A549 (cell line): ENCODE data around the gene CMTM7. TPM values are rescaled to one million over a fixed set of nuclear protein-coding genes. Genes with fewer than 3 reads are reported as not detected.

Experiments used
- ATAC-seq, 2 experiments: fragments of 200-7000 bp in 1 of 2; fragments of >200 bp in 1 of 2; cut with Nextera tagmentation in 1 of 2; cut with Tn5 transposase in 1 of 2; 3 replicates each; pipeline versions ENCODE4 v1.8.0 to v1.9.1; 2018 to 2020; ENCODE audit warnings: mild to moderate bottlenecking in 1 of 2, moderate library complexity in 1 of 2
- CTCF ChIA-PET: fragments of 300-600 bp; sonication (Branson Sonifier 250); formaldehyde crosslinking; extraction: SDS; loops from one replicate; lab custom pipeline; 2021; ENCODE audit warnings: antibody characterized with exemption, inconsistent platforms; lab: Yijun Ruan, JAX
- POLR2A ChIA-PET: fragments of 350-600 bp; formaldehyde crosslinking; extraction: SDS; loops from one replicate; lab custom pipeline; 2021; ENCODE audit warnings: antibody characterized with exemption, inconsistent platforms; lab: Yijun Ruan, JAX
- DNase-seq, 2 experiments: peaks; one replicate each; pipeline versions ENCODE4 v3.0.0 to v3.0.0-alpha.2; 2011 to 2016; ENCODE audit warnings: low read depth in 1 of 2, low spot score in 1 of 2
- FAIRE-seq: peaks from 2 replicates; lab custom pipeline; 2011; peaks lifted over from hg19 to GRCh38; lab: Jason Lieb, UNC
- H3K27ac ChIP-seq, 2 experiments: fragments of >200 bp; sonication (Bioruptor Twin); formaldehyde crosslinking; 3 replicates each; pipeline ENCODE4 v1.5.1; 2016 to 2017
- H3K4me1 ChIP-seq: fragments of >200 bp; sonication (Bioruptor Twin); formaldehyde crosslinking; 3 replicates; pipeline ENCODE4 v1.6.1; 2016
- H3K4me2 ChIP-seq: fragments of >200 bp; sonication (Bioruptor Twin); formaldehyde crosslinking; 3 replicates; pipeline ENCODE4 v1.6.1; 2016
- H3K4me3 ChIP-seq: fragments of >200 bp; sonication (Bioruptor Twin); formaldehyde crosslinking; 3 replicates; pipeline ENCODE4 v1.5.1; 2016
- H3K9me3 ChIP-seq: fragments of >200 bp; sonication (Bioruptor Twin); formaldehyde crosslinking; 3 replicates; pipeline ENCODE4 v1.6.1; 2016
- BHLHE40 ChIP-seq: IDR thresholded peaks from 2 replicates; pipeline ENCODE4 v1.6.1; 2012; ENCODE audit warnings: low read depth, low read length, inconsistent platforms
- CBX8 ChIP-seq: fragments of 200-600 bp; sonication (generic); IDR thresholded peaks from 2 replicates; pipeline ENCODE4 v1.6.1; 2016
- CHD2 ChIP-seq: fragments of 150-350 bp; IDR thresholded peaks from 2 replicates; pipeline ENCODE4 v1.6.1; 2014; ENCODE audit warnings: low read length; ENCODE audit not compliant: partially characterized antibody
- CHD4 ChIP-seq: fragments of 200-600 bp; sonication (generic); IDR thresholded peaks from 2 replicates; pipeline ENCODE4 v1.6.1; 2016; ENCODE audit warnings: antibody characterized with exemption, mild to moderate bottlenecking, borderline replicate concordance
- E2F6 ChIP-seq: IDR thresholded peaks from 2 replicates; pipeline ENCODE4 v1.6.1; 2012; ENCODE audit warnings: low read depth, borderline replicate concordance
- EHMT2 ChIP-seq: fragments of 200-600 bp; sonication (generic); IDR thresholded peaks from 2 replicates; pipeline ENCODE4 v1.6.1; 2016; ENCODE audit warnings: antibody characterized with exemption, low read depth, mild to moderate bottlenecking, moderate library complexity
- ELK1 ChIP-seq: fragments of 150-350 bp; IDR thresholded peaks from 2 replicates; pipeline ENCODE4 v1.6.1; 2014; ENCODE audit warnings: low read depth, mild to moderate bottlenecking, low read length
- EP300 ChIP-seq, 2 experiments: fragments of >200 bp; sonication (Bioruptor Twin); formaldehyde crosslinking; IDR thresholded peaks; 2 replicates in 1 of 2; 3 replicates in 1 of 2; pipeline ENCODE4 v1.6.1; 2016 to 2017
- ESRRA ChIP-seq: fragments of 150-350 bp; IDR thresholded peaks from 2 replicates; pipeline ENCODE4 v1.6.1; 2014; ENCODE audit warnings: mild to moderate bottlenecking, low read length, borderline replicate concordance
- FOSB ChIP-seq: fragments of 250-450 bp; sonication (Bioruptor Pico); IDR thresholded peaks from 2 replicates; pipeline ENCODE4 v1.5.0; 2020; ENCODE audit warnings: mild to moderate bottlenecking, moderate library complexity
- FOSL2 ChIP-seq, 2 experiments: fragments of 450-650 bp in 1 of 2; fragments of >200 bp in 1 of 2; sonication (Bioruptor Twin) in 1 of 2; formaldehyde crosslinking; IDR thresholded peaks; 2 replicates each; pipeline versions ENCODE4 v1.5.0 to v1.6.1; 2016 to 2020; ENCODE audit warnings: mild to moderate bottlenecking in 1 of 2, moderate library complexity in 1 of 2
- HDAC2 ChIP-seq: fragments of 200-600 bp; sonication (generic); IDR thresholded peaks from 2 replicates; pipeline ENCODE4 v1.6.1; 2016
- HOXB13 ChIP-seq: fragments of 250-450 bp; sonication (Bioruptor Pico); IDR thresholded peaks from 2 replicates; pipeline ENCODE4 v1.5.0; 2020; ENCODE audit warnings: low read depth, mild to moderate bottlenecking, moderate library complexity
- HOXB5 ChIP-seq: fragments of 250-450 bp; sonication (Bioruptor Pico); IDR thresholded peaks from 2 replicates; pipeline ENCODE4 v1.5.0; 2020; ENCODE audit warnings: mild to moderate bottlenecking, moderate library complexity
- JUN ChIP-seq, 2 experiments: fragments of >200 bp; sonication (Bioruptor Twin); formaldehyde crosslinking; IDR thresholded peaks; 2 replicates in 1 of 2; 3 replicates in 1 of 2; pipeline ENCODE4 v1.6.1; 2016 to 2017
- JUNB ChIP-seq: fragments of >200 bp; sonication (Bioruptor Twin); formaldehyde crosslinking; IDR thresholded peaks from 2 replicates; pipeline ENCODE4 v1.6.1; 2016
- KDM1A ChIP-seq: fragments of 200-600 bp; sonication (generic); IDR thresholded peaks from 2 replicates; pipeline ENCODE4 v1.6.1; 2016; ENCODE audit warnings: low read depth, mild to moderate bottlenecking
- MYC ChIP-seq: IDR thresholded peaks from 2 replicates; pipeline ENCODE4 v1.6.1; 2012; ENCODE audit warnings: mild to moderate bottlenecking, inconsistent platforms, low read length, improper control_type of control experiment, borderline replicate concordance
- NR3C1 ChIP-seq: fragments of >200 bp; sonication (Bioruptor Twin); formaldehyde crosslinking; IDR thresholded peaks from 3 replicates; pipeline ENCODE4 v1.6.1; 2017
- POLR2AphosphoS2 ChIP-seq: conservative IDR thresholded peaks from 2 replicates; pipeline ENCODE4 v1.6.1; 2012; ENCODE audit warnings: low read length, improper control_type of control experiment, inconsistent platforms
- RCOR1 ChIP-seq: fragments of 150-350 bp; IDR thresholded peaks from 2 replicates; pipeline ENCODE4 v1.6.1; 2014; ENCODE audit warnings: antibody characterized with exemption, low read length, low read depth
- REST ChIP-seq: fragments of 200-600 bp; sonication (generic); IDR thresholded peaks from 2 replicates; pipeline ENCODE4 v1.6.1; 2016; ENCODE audit warnings: antibody characterized with exemption, mild to moderate bottlenecking, moderate library complexity
- RNF2 ChIP-seq: fragments of 200-600 bp; sonication (generic); IDR thresholded peaks from 2 replicates; pipeline ENCODE4 v1.6.1; 2016; ENCODE audit warnings: low read depth, mild to moderate bottlenecking, antibody characterized with exemption, moderate library complexity, borderline replicate concordance
- SREBF2 ChIP-seq: fragments of 450-650 bp; IDR thresholded peaks from 2 replicates; pipeline ENCODE4 v1.6.1; 2014; ENCODE audit warnings: mild to moderate bottlenecking, moderate library complexity
- TFCP2L1 ChIP-seq: fragments of 250-450 bp; sonication (Bioruptor Pico); IDR thresholded peaks from 2 replicates; pipeline ENCODE4 v1.5.0; 2021; ENCODE audit warnings: mild to moderate bottlenecking
- TP53 ChIP-seq: fragments of 250-450 bp; sonication (Bioruptor Pico); IDR thresholded peaks from 2 replicates; pipeline ENCODE4 v1.5.0; 2021; ENCODE audit warnings: mild to moderate bottlenecking, moderate library complexity
- ZFP36 ChIP-seq: fragments of 450-650 bp; IDR thresholded peaks from 2 replicates; pipeline ENCODE4 v1.6.1; 2014; ENCODE audit warnings: borderline replicate concordance; ENCODE audit not compliant: partially characterized antibody
- WGBS: methylation state at CpG from one replicate; pipeline ENCODE4 v1.1.6; 2017; ENCODE audit errors: missing lambda C conversion rate; 5-methylcytosine and 5-hydroxymethylcytosine counted together
- polyA plus RNA-seq, 4 experiments: library from polyadenylated mRNA; depleted of rRNA in 3 of 4; stranded (reverse); fragments of >200 nt; fragmentation: RNase III in 1 of 4; extraction: RNeasy Plus Mini Kit Qiagen cat#74134 plus additional on column Dnase treatment in 1 of 4; gene quantifications; 2 replicates in 3 of 4; 3 replicates in 1 of 4; pipeline ENCODE4 v1.2.3, GENCODE V29; 2011 to 2017
- TF ChIP-seq, protein P1 (sequence below): IDR thresholded peaks from 2 replicates; pipeline ENCODE4 v1.6.1; 2012

Gene CMTM7
- polyA plus RNA-seq, 2 of the 4 experiments (the other 2 are of a cell fraction), result 14.2 to 18.7 TPM

GRCh38 chr3:32395496-32395895, 3.8 kb downstream of the CMTM7 start:
- H3K9me3 ChIP-seq, result no peaks in the 10 kb centered on the region
- no peak for TF ChIP-seq CBX8
- no peak for TF ChIP-seq BHLHE40
- no peak for TF ChIP-seq KDM1A
- no peak for TF ChIP-seq CHD4
- TF ChIP-seq HDAC2, result no peak
- no peak for TF ChIP-seq REST
- TF ChIP-seq HOXB5 (CRISPR knock-in tag), result no peak
- TF ChIP-seq ELK1, result no peak
- TF ChIP-seq NR3C1, result no peak
- no peak for TF ChIP-seq RNF2
- no peak for TF ChIP-seq TP53
- TF ChIP-seq, protein P1, sequence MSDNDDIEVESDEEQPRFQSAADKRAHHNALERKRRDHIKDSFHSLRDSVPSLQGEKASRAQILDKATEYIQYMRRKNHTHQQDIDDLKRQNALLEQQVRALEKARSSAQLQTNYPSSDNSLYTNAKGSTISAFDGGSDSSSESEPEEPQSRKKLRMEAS, result no peak
- TF ChIP-seq, all 56 proteins: peak for 0
- DNase-seq, result no peak
- no peak overlapping the region for H3K4me3 ChIP-seq
- no peak overlapping the region for H3K27ac ChIP-seq
- POLR2A ChIA-PET, result no interaction called here
- ATAC-seq, result no peak
- peaks cover 5% of the 10 kb centered on the region; the same call in 1 of the 3 replicates for H3K4me1 ChIP-seq
- CTCF ChIA-PET, result interaction anchor here (0.7 to 4.6 kb wide), 6 partner anchors 9 to 891 kb away, joined by 3 to 33 read pairs (median 6); no protein-coding TSS in a partner anchor
- no peak for FAIRE-seq
- no peak overlapping the region for H3K4me2 ChIP-seq
- 84% methylated on average over 2 of the region's 2 CpGs for WGBS

GRCh38 chr3:32397941-32398340, 6.3 kb downstream of the CMTM7 start:
- TF ChIP-seq MYC, result no peak
- no peak for TF ChIP-seq RCOR1
- TF ChIP-seq ZFP36, result no peak
- no peak for TF ChIP-seq FOSB
- no peak for TF ChIP-seq EP300 (IDR thresholded peaks at IDR 0.05)
- no peak for TF ChIP-seq JUNB
- TF ChIP-seq E2F6, result no peak
- no peak for TF ChIP-seq SREBF2
- TF ChIP-seq TFCP2L1 (CRISPR knock-in tag), result no peak
- TF ChIP-seq KDM1A, result no peak
- TF ChIP-seq CHD2, result no peak
- no peak for TF ChIP-seq POLR2AphosphoS2
- TF ChIP-seq FOSL2 (IDR thresholded peaks at IDR 0.05), result no peak
- no peak for TF ChIP-seq FOSL2 (CRISPR knock-in tag; IDR thresholded peaks at IDR 0.05)
- TF ChIP-seq HOXB13 (CRISPR knock-in tag), result no peak
- no peak for TF ChIP-seq RNF2
- no peak for TF ChIP-seq JUN (IDR thresholded peaks at IDR 0.05)
- TF ChIP-seq EHMT2, result no peak
- no peak for TF ChIP-seq CHD4
- TF ChIP-seq ESRRA, result no peak
- DNase-seq (no peak), FAIRE-seq (no peak), ATAC-seq (no peak)
- H3K4me1 ChIP-seq, result peaks cover 15% of the 10 kb centered on the region; the same call in 2 of the 3 replicates
- H3K4me3 ChIP-seq, result no peak overlapping the region
- H3K27ac ChIP-seq, result no peak overlapping the region
- H3K9me3 ChIP-seq, result no peaks in the 10 kb centered on the region
- H3K4me2 ChIP-seq, result no peak overlapping the region
- CTCF ChIA-PET, result interaction anchor here (0.7 to 4.6 kb wide), 8 partner anchors 11 to 221 kb away, joined by 3 to 33 read pairs (median 3); no protein-coding TSS in a partner anchor
- POLR2A ChIA-PET, result no interaction called here
- 49% methylated on average over 2 of the region's 2 CpGs for WGBS
